NOMO-1 treated with DMSO at 0.1 percent for 48 hours (cell line): ENCODE measurements around the gene TFR2.

Experiments
- DNase-seq: peaks from one replicate; lab custom pipeline; 2025; ENCODE audit not compliant: unreplicated experiment; lab: John Stamatoyannopoulos, UW

The TFR2 gene

DNA sequence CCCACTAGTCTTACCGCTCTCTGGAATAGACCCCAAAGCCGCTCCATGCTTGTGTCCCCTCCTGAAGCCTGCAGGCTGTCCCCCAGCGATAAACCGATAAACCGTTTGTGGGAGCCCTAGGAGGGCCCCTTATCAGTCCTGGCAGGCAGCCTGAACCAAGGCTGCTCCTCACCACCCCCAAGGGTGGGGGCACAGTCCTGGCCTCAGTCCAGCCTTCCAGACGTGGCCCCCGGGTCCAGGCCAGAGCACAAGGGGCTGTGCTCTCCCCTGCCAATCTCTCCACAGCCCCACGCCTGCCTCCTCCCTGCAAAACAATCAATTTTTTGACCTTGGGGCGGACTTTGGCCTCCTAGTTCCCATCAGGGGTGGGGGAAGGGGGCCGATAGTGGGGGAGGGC, at the start of gene TFR2:
Gene TFR2, minus strand, starts transcription at position 90 of the 397 bp plus-strand sequence. Its CDS starts 43 bp downstream, at position 47.
- DNase-seq, result no peak

DNA sequence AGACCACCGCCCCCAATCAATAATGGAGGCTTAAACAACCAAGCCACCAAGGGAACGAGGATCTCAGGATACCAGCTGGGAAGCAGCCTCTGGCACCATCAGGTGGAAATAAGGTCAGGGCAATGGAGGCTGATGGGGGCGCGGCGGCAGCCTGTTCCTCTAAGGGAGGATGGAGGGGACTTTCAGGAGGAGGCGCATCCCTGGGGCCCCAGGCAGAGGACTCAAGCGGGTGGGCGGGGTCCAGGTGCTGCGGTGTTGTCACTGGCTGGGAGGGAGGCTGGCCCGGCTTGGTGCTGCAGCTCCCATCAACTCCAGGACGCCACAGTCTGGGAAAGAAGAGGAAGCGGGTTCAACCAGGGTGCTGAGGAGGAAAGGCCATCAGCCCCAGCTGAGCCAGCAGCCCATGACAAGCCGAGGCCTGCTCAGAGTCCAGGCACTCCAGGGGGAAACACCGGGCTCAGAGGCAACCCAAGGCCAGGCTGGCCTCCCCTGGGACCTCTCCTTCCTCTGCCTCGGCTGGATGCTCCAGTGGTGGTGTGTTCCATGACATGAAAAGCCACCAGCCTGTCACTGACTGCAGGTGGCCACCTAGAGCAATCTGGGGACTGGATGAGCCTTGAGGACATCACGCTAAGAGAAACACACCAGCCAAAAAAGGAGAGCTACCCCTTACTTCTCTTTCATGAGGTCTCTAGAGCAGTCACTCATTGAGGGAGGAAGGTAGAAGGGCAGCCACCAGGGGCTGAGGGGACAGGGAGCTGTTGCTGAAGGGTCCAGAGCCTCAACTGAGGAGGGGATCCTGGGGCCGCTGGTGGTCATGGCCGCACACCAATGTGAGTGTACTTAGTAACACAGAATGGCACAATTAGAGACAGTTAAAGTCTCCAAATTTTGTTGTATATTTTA, 48.1 kb upstream of the TFR2 start:
- DNase-seq, result no peak

DNA sequence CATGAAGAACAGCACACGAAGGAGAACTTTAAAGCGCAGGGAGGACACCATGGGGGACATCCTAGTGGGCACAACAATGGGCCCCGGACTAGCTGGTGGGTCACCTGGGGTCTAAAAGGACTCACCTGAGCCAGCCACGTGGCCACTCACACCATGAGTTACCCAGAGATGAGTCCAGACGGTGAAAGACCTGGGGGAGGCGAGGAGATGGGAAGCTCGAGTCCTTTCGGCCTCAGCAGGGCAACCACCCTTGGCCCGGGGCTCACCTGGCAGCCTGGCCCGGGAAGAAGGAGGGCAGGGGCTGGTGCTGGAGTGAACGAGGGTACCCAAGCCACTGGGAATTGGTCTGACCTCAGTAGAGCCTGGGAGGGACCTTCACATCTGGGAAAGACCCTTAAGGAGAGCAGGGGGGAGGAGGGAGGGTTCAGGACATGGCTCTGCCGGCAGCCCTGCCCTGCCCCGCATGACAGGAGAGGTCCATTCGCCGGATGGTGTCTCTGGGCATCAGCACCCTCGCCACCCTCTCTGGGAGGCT, 47.0 kb upstream of the TFR2 start:
- DNase-seq, result no peak

DNA sequence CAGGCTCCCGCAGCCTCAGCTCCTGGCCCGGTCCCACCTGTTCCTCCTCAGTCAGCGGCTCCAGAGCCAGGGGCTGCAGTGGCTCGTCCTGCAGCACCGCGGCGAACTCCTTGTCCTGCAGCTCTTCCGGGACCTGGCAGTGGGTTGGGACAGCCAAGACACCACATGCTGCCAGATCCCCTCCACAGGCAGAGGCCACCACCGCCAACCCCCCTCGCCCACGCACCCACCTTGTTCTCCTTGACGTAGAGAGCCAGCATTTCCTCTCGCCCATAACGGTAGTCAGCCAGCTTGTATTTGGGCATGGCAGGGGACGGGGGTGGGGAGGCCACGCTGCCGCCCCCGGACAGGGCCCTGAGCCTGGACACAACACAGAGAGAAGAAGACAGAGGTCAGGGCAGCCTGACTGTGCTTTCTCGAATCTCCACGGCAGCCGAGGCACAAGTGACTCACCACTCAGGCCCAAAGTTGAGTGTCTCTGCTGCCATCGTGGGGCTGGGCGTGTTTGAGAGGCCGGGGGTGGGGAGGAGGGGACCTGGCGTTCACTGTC, 46.5 kb upstream of the TFR2 start:
- no peak for DNase-seq

DNA sequence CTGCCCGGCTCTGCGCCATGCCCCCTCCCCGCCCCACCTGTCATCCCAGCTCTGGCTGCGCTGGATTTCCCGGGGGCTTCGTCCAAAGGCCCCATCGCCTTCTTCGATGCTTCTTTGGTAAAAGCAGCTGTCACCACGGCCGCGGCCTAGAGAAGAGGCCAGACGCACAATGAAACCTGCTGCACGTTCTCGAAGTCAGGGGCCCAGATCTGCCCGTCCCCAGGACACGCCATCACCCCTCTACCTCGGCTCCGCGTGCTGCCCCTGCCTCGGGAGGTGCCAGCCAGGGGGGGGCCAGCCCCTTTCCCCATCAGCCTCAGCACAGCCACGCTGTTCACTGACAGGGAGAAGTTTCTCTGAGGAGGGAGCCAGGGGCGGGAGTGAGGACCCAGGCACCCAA, 45.9 kb upstream of the TFR2 start:
- DNase-seq, result no peak

DNA sequence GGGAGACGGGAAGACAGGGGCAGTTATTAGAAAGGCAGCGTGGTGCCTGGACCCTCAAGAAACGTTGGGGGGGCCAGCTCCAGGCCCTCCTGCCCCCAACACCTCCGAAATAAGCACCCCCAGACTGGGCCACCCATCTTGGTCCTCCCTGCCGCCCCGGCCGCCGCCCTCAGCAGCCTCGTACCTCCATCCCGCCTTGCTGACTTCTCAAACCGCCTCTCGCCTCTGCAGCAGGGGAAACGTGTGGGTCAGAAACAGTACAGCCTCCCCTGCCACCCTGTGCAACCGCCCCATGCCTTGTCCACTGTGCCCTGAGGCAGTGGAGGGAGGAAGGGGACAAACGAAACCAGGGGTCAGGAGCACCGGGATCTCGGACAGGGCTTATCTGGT, 45.5 kb upstream of the TFR2 start:
- no peak for DNase-seq

DNA sequence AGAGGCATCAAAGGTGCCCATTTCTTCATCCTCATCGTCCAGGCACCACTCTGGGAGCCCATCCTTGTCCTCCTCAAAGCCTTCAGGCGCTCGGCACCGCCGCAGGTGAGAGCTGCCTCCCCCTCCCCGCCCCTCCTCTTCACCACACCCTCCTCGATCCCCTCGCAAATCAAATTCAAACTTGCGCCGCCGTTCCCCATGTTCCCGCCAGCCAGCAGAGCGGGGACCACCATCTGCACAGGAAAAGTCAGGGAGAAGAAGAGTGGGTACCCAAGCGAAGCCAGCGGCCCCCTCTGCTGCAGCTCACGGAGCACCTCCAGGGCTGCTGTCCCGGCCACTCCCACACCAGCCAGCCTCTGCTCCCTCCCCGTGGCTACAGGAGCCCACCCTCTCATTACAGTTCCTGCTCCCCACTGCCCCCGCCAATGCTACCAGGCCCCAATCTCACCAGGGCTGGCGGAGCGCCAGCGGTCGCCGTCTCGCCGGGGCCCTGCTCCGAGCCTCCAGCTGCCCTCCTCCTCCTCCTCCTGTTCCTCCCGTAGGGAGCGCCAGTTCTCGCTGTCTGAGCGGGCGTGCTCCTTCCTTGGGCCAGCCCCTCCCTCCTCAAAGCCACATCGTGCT, 45.0 kb upstream of the TFR2 start:
- no peak for DNase-seq

DNA sequence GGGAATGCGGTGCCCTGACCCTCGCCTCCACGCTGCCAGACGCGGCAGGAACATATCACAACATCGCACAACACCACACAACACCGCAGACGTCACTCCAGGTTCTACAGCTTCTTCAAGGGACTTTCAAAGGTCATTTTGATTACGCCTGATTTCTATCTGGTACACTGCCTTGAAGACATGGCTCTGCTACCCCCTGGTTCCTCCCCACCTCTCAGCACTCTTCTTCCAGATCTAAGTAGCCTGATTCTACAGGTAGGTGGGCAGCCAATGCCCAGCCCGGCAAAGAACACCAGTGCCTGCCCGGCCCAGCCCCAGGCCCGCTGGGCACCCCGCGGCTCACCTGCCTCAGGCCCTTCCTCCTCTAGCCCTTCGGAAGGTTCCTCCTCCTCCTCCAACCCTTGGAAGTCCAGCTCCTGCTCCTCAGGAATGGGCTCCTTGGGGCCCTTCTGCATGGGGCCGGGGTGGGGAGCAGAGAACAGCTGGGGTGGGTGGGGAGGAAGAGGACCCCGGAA, 44.3 kb upstream of the TFR2 start:
- no peak for DNase-seq

DNA sequence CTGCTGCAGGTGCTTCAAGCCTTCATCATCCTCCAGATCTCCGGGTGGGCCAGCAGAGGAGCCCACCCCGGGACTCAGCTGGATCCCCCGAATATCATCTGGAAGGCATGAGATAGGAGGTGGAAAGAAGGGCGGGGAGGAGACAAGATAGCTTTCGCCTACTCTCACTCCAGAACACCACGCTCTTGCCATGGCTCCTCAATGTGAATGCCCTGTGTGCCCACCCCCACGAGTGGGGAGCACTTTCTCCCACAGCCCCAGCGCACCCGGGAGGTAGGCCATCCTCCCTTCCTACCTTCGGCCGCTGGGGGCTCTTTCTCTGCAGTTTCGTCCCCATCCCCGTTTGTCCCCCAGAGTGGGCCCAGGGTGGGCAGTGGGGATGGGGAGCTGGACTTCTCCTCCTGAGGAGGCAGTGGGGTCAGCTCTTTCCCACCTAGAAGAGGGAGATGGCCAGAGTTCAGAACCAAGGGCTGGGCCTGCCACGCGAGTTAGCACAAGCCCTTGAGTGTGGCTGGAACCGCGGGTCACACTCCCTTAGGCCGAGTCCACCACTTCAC, 43.8 kb upstream of the TFR2 start:
- DNase-seq, result no peak

DNA sequence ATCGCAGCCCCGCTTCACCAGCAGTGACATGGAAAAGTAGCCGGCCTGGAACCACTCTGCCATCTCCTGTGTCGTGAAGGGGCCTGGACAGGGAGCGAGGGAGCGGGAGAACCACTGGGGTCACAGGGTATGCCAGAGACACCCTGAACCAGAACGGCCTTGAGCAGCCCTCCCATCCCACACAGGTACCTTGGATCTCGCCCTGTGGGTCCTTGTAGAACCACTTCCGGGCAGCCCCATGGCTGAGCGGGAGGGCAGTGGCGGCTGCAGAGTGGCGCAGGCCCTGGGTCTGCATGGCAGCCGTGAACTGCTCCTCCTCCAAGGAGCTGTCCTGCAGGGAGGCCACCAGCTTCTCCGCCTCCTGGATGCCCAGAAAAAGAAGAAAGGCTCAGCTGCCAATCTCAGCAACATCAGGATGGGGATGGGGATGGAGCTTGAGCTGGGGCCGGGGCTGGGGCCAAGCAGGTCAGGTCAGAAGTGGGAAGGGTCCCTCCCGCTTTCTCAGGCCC, 43.2 kb upstream of the TFR2 start:
- DNase-seq, result no peak

DNA sequence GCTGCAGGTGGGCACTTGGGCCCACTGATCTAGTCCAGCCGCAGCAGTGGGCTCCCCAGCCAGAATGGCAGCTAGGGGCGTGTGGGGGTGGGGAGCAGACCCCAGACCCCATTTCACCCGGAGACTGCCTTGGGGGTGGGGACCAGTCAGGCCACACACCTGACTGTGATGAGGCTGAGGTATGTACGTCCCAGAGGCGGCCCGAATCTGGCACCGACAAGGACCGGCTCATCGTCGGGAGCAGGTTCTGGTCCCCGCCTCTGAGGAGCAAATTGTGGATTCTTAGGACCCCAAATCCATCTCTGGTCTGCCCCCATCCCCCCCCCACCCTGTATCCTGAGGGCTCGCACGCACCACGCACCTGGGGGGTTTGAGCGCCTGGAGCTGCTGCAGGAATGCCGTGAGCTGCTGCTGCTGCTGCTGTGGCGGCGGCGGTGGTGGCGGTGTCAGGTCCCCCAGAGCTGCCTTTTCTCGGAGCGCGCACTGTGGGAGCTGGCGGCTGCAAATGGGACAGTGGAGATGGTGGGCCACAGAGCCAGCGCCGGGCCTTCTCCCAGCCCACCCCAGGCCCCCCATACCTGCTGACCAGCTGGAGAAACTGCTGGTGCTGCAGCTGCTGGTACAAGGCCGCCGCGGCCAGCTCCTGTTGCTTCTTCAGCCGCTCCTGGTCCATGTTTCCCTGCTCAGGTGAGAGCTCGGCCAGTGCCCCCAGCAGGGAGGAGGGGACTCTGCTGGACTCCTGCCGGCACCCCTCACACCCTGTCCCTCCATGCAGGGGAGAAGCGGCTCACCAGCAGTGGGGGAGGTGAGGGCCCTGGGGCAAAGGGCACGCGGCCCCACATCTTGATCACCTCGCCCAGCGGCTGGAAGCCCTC, 42.5 kb upstream of the TFR2 start:
- DNase-seq, result no peak

DNA sequence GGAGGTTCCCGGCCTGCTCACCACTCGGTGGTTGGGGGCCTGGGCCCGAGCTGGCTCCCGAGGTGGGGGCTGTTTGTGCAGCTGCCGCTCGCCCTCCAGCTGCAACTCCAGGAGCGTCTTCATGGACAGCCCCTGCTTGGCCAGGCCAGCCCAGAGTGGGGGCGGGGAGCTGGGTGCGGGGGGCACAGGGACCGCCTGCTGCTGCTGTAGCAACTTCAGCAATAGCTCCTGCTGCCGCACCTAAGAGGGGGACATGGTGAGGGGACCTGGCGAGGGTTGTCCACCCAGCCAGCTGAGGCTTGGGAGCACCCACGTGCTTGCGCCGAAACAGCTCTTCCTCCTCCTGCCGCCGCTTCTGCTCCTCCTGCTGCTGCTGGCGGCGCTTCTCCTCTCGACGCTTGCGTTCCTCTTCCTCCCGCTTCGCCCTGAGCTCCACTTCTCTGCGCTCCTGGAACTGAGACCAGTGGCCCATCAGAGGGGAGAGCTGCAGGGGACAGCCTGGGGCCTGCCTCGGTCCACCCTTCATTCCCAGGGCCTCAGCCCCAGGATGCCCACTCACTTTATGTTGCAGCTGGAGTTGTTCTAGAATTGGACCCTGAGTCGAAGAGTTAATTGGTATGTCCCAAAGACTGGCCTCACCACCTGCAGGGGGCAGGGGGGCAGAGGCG, 41.8 kb upstream of the TFR2 start:
- no peak for DNase-seq

DNA sequence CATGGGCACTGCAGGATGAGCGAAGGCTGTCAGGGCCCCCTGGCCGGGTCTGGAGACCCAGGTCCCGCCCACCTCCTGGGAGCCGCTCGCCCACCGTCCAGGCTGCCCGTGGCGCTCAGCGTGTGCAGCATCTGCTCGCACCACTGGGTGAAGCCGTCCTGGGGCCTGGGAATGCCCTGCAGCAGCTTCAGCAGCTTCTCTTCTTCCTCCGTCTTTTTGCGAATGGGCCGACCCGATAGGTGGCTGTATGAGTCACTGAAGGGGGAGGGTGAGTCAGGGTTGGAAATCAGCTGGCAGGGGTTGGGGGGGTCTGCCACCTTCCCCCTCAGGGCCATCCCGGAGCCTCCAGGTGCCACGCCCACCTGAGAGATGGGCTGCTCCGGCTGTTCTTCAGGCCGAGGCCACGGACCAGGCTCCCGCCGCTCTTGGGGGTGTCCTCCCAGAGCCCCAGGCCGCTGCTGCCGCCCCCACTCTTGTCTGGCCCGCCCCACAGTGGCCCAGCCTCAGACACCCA, 40.9 kb upstream of the TFR2 start:
- no peak for DNase-seq

DNA sequence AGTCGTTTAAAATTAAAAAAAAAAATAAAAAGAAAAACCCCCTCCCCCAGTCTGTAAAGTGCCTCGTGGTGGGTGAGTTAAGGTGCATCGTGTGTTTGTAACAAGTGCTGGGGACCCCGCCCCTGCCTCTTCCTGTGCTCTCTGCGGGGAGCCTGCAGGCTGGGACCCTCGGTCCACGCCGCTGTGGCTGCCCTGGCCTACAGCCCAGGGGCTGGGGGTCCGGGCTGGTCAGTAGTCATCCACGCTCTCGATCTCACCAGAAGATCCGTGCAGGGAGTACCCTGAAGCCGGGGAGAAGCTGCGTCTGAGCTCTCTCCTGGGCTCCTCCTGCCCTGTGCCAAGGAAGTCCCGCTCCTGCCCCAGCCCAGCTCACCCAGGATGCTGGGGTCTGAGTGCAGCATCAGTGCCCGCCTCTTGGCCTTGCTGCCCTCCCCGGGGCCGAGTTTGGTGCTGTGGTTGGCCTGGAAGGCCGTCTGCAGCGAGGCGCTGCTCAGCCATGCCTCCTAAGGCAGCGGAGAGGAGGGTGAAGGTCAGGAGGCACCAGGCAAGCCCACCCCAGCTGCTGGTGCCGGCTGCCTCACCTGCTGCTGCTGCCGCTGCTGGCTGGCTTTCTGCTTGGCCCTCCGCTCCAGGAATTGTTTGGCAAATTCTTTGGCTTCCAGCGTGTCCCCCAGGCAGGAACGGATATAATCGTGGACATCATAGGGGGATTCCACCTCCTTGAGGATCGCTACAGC, 40.3 kb upstream of the TFR2 start:
- DNase-seq, result no peak

DNA sequence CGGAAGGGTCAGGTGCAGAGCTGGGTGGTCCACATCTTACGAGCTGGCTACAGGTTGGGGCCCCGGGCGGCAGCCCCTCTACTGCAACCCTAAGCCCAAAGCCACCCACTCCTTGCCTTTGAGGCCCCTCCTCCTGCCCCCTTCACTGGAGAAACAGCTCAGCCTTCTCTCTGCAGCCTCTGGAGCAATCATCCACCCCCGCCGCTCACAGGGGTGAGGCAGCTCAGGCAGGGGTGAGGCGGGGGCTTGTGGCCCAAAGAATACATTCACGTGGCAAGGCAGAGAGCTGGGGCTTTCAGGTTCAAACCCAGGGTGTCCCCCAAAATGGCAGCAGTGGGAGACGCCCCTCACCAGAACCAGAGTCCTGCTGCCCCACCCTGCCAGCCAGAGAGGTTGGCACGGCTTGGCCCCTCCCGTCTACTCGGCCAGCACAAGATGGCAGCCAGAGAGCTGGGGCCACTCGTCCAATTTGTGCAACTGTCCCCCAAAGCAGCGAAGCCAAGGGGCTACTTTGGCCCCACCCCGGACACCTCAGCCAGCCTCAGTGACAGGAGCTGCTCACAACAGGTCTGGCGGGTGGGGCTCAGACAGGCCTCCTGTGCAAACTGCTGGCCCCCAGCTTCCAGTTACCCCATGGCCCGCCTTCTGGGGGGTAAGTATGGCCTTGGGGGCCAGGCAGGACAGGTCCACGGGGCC, 39.4 kb upstream of the TFR2 start:
- DNase-seq, result no peak

DNA sequence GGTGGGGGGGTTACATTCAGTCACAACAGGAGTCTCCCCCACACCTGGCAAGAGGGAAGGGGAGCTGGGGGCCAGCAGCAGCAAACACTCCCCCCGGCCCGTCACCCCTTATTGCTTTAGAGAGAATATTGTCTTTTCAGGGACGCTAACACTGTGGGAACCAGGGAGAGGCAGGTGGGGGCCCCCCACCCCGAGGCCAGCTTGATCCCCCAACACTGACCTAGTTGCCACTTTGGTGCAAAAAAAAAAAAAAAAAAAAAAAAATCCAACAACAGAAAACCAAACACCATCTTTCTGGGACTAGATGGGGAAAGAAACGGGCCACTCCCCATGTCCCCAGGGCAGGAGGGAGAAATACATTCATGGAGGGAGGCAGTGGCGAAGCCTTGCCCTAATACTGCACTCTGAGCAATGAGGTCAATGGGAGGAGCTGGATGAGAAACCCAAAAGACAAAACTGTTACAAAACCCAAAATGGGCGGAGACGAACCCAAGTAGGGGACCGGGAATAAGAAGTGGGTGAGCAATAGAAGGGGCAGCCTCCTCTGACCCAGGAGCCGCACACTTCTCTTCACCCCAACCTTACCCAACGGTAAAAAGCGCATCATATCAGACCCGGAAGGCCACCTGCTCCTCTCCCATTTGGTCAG, 38.7 kb upstream of the TFR2 start:
- peak; percentile 52 for DNase-seq

DNA sequence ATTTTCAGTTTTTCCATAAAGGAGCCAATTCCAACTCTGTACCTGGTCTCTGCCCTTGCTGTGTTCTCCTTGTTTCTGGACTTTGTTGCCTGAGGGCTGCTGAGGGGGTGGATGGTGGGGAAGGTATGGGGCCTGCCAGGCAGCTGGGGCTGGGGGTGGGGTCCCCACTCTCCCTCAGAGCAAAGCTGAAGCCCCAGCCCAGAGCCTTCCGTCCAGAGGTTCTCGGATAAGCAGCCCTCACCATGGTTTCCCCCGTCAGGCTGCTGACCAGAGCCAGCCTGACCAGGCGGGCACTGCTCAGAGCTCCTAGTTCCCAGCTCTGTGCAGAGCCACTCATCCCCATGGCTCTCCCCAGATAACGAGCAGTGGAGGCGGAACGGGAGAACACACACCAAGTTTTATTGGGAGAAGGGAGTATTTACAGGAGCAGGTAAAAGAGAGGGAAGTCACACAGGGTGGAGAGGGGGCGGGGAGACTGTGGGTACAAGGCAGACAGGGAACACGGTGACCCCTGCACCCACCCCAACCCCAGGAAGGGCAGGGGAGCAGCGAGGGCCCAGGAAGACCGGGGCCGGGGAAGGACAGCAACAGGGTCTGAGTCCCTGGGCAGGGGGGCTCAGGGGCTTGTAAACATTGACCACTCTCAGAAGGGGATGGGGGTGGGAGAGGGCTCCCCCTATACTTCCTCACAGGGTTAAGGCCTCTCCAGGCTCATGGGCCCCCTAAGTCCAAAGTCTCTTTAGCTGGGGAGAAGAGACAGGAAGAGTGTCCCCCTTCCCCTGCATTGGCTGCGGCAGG, 38.0 kb upstream of the TFR2 start:
- DNase-seq, result no peak
